GM21786 (cell line): Measurements from ENCODE around the gene CDT1.
"Not testable (repeated sequence)": the region's sequence is repeated elsewhere in the genome, so short reads cannot be mapped to it uniquely, and the experiment has no call there.

Experiments
- ATAC-seq: cut with Tn5 transposase; IDR thresholded peaks from one replicate; pipeline ENCODE4 v1.9.1; 2021; ENCODE audit not compliant: unreplicated experiment

The CDT1 gene

GRCh38 chr16:88782454-88783390 lies 20.9 kb upstream of the CDT1 start:
- ATAC-seq = no peak

GRCh38 chr16:88783391-88784073 lies 20.1 kb upstream of the CDT1 start:
- ATAC-seq = no peak

GRCh38 chr16:88784074-88784855 lies 19.3 kb upstream of the CDT1 start:
- ATAC-seq = no peak

DNA sequence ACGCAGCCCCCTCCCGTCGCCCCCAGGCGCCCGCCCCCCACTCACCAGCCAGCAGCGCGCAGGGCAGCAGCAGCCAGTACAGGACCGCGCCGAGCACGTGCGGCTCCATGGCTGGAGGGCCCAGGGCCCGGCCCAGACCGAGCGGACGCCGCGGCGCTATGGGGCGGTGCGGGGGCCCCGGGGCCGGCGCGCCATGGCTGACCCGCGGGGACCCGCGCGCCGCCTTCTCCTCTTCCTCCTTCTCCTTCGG lies 18.8 kb upstream of the CDT1 start:
- ATAC-seq = no peak

GRCh38 chr16:88785106-88785924 lies 18.3 kb upstream of the CDT1 start, which contains the start of gene PIEZO1:
Gene PIEZO1 (minus strand): TSS chr16:88785220. CDS start chr16:88784964, 256 bp downstream.
- ATAC-seq = no peak

GRCh38 chr16:88787579-88788314 lies 15.8 kb upstream of the CDT1 start:
- no peak for ATAC-seq

- not testable (repeated sequence) for ATAC-seq
Observed at GRCh38 chr16:88788749-88789148, 14.8 kb upstream of the CDT1 start.

GRCh38 chr16:88789594-88789993 lies 14.0 kb upstream of the CDT1 start:
- ATAC-seq = no peak

DNA sequence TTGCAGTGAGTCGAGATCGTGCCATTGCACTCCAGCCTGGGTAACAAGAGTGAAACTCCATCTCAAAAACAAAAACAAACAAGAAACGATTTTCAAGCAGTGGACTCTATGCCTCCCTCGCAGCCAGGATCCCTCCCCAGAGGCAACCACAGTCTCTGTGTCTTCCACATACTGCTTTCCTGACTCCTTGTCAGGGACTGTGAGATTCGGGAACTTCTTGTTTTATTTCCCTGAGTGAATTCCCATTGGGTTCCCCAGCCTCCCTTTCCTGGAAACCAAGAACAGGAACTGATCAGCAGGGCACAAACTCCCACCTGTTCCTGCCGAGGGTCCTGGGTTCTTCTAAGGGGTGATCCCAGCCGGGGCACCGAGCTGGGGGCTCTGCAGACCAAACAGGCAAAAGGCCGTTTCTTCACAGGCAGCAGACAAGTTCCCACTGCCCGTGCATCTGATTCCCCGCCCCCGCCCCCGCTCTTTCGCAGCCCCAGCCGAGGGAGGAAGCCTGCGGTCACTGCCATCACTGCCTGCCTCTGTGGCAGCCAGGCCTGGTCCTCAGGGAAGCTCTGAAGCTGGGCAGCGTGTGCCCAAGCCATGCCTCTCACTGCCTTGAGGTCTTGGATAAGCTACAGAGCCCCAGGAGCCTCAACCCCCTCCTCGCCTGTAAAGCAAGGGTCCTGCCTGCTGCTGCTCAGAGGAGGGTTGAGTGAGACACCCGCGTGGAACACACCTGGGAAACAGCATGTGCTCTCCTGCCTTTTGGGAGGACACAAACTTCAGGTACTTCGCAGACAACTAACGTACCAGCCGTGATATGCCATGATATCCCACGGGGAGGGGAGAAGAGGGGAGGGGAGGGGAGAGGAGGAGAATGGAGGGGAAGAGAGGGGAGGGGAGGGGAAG lies 13.0 kb upstream of the CDT1 start:
- ATAC-seq = no peak

GRCh38 chr16:88792078-88792550 lies 11.5 kb upstream of the CDT1 start:
- ATAC-seq = no peak

GRCh38 chr16:88792668-88793250 lies 10.8 kb upstream of the CDT1 start:
- ATAC-seq = no peak

DNA sequence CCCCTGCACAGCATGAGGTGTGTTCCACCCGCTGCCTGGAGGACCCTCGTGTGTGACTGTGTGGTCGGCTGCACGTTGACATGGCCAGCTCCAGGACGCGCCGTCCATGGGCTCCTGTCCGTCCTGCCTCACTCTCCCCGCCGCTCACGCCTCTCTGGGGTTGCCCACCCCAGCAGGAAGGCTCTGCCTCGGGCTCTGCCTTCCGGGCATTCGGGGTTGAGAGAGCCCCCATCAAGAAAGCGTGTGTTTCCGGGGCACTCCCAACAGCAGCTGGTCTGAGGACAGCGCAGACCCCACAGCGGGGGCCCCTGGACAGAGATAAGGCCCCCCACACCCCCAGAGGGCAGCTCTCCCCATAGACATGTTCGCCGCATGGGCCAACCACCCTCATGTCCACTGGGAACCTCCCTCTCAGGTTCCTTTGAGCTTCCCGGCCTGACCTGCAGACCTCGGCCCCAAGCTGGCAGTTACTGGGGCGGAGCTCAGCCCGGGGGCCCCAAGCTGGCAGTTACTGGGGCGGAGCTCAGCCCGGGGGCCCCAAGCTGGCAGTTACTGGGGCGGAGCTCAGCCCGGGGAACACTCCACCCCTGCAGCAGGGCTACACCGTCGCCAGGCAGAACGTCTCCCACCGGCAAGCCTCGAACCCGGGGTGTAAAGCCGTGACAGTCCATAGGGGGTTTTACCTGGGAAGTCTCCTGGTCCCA lies 10.2 kb upstream of the CDT1 start:
- ATAC-seq = no peak

DNA sequence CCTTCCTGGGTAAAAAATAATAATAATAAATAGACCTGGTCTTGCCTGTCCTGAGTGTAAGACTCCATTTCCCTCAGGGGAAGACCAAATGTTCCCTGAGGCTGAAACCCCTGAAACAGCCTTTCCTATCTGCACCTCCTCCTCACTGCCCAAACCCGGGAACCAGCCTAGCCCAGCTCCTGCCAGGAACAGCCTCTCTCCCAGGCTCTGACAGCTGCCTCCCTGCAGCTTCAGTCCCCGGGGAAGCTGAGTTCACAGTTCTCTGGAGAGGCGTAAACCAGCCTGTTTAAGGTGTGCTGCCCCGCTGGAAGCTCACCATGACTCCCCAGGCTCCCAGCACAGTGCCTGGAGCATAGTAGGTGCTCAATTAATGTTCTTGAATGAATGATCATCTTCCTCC lies 7.3 kb upstream of the CDT1 start:
- ATAC-seq = no peak

DNA sequence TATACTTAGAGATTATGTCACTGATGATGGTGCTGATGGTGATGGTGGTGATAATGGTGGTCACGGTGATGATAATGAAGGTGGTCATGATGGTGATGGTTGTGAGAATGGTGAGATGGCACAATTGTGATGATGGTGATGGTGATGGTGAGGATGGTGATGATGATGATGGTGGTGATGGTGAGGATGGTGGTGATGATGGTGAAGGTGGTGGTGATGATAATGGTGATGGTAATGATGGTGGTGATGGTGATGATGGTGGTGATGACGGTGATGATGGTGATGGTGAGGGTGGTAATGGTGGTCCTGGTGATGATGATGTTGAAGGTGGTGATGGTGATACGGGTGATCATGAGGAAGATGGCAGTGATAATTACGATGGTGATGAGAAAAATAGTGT lies 5.5 kb upstream of the CDT1 start:
- no peak for ATAC-seq

- ATAC-seq = no peak
Observed at GRCh38 chr16:88798772-88799455, 4.7 kb upstream of the CDT1 start.

GRCh38 chr16:88799569-88800276 lies 3.9 kb upstream of the CDT1 start:
- ATAC-seq = no peak

DNA sequence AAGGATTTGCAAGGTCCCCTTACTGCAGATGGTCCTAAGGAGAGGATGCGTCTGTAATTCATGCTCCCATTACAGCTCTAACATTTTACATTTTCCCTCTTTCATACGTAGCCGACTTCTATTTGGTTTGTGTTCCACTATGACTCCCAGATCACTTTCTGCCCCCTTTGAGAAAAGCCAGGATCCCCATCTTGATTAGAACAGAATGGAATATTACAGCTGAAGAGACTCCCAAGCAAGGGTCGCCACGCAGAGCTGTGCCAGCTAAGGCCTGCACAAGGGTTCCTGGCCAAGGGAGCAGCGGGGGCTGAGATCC lies 3.4 kb upstream of the CDT1 start:
- ATAC-seq = no peak
